ENCODE data around the gene NFIX.

DNA sequence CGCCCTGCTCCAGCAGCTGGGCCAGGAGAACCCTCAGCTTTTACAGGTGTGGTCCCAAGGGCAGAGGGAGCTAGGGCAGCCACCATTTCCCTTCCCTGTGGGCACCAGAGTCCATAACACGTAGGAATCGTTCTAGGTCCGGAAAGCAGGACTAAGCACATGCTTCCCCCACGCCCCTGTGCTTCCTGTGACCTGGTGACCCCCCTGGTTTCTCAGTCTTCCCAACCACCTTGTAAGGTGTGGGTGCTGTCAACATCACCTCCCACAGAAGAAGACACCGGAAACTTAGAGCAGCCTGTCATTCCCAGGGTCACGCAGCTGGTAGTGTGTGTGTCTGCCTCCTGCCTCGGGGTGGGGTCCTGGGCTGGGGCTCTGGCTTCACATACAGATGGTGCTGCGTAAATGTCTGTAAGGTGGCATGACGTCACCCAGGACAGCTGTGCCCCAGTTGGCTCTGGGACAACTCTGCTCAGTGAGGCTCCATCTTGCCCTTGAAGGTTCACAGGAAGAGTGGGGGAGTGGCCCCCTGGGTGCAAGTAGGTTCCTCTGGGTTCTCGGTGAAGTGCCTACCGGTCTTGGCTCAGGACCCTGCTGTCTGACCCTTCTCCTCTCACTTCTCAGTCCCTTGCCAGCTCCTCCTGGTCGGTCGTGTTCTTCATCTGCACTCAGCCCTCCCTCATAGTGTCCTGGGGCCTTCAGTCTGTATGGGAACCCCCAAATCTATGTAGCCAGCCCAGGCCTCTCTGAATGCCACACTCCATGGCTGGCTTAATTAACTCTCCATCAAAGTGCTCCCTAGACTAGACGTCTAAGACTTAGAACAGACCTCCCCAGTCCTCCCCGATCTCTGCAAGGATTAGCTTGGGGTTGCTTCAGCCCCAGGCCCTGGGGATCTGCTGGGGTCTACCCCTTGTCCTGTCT is 45.7 kb upstream of the NFIX start:
- TF ChIP-seq, protein P1, sequence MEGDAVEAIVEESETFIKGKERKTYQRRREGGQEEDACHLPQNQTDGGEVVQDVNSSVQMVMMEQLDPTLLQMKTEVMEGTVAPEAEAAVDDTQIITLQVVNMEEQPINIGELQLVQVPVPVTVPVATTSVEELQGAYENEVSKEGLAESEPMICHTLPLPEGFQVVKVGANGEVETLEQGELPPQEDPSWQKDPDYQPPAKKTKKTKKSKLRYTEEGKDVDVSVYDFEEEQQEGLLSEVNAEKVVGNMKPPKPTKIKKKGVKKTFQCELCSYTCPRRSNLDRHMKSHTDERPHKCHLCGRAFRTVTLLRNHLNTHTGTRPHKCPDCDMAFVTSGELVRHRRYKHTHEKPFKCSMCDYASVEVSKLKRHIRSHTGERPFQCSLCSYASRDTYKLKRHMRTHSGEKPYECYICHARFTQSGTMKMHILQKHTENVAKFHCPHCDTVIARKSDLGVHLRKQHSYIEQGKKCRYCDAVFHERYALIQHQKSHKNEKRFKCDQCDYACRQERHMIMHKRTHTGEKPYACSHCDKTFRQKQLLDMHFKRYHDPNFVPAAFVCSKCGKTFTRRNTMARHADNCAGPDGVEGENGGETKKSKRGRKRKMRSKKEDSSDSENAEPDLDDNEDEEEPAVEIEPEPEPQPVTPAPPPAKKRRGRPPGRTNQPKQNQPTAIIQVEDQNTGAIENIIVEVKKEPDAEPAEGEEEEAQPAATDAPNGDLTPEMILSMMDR (IDR thresholded peaks at IDR 0.05), result no peak
- TF ChIP-seq POLR2A (IDR thresholded peaks at IDR 0.05), result no peak

Data from body of pancreas (tissue), 4 donors.